HG03196 (cell line): ENCODE data around the gene ARID5B.

Experiments
- ATAC-seq: cut with Tn5 transposase; IDR thresholded peaks from one replicate; pipeline ENCODE4 v1.9.1; 2021; ENCODE audit not compliant: unreplicated experiment

Gene ARID5B

GRCh38 chr10:61903221-61903927 lies 1.9 kb downstream of the ARID5B start:
- peak; percentile 43 for ATAC-seq

- no peak for ATAC-seq
Measured at GRCh38 chr10:61903928-61904344, 2.4 kb downstream of the ARID5B start.

- ATAC-seq: peak; percentile 45
Measured at GRCh38 chr10:61904733-61905725, 3.5 kb downstream of the ARID5B start.

GRCh38 chr10:61905837-61906561 lies 4.5 kb downstream of the ARID5B start:
- no peak for ATAC-seq

- ATAC-seq: no peak
Measured at GRCh38 chr10:61906562-61906901, 5.0 kb downstream of the ARID5B start.

GRCh38 chr10:61907011-61907410 lies 5.5 kb downstream of the ARID5B start:
- ATAC-seq: no peak

GRCh38 chr10:61907587-61907986 lies 6.1 kb downstream of the ARID5B start:
- ATAC-seq: no peak

GRCh38 chr10:61910226-61910805 lies 8.8 kb downstream of the ARID5B start:
- ATAC-seq: no peak

GRCh38 chr10:61910894-61911293 lies 9.4 kb downstream of the ARID5B start:
- ATAC-seq: no peak

GRCh38 chr10:61911425-61911824 lies 9.9 kb downstream of the ARID5B start:
- ATAC-seq: no peak

- no peak for ATAC-seq
Measured at GRCh38 chr10:61912981-61913380, 11.5 kb downstream of the ARID5B start.

- no peak for ATAC-seq
Measured at GRCh38 chr10:61918140-61918539, 16.6 kb downstream of the ARID5B start.

- ATAC-seq: no peak
Measured at GRCh38 chr10:61918989-61919388, 17.5 kb downstream of the ARID5B start.

GRCh38 chr10:61919646-61920215 lies 18.2 kb downstream of the ARID5B start:
- ATAC-seq: no peak

GRCh38 chr10:61921143-61921542 lies 19.6 kb downstream of the ARID5B start:
- ATAC-seq: no peak

- ATAC-seq: no peak
Measured at GRCh38 chr10:61923210-61923949, 21.9 kb downstream of the ARID5B start.

- ATAC-seq: no peak
Measured at GRCh38 chr10:61923950-61924274, 22.4 kb downstream of the ARID5B start.

- no peak for ATAC-seq
Measured at GRCh38 chr10:61929555-61929954, 28.1 kb downstream of the ARID5B start.

GRCh38 chr10:61931620-61932332 lies 30.3 kb downstream of the ARID5B start:
- ATAC-seq: no peak
